ENCODE measurements around the gene RCBTB1.
A peak's percentile ranks its signal among the peaks of the same experiment; 100 is the strongest.
"Not testable (repeated sequence)": the region's sequence is repeated elsewhere in the genome, so short reads cannot be mapped to it uniquely, and the experiment has no call there.

RCBTB1 gene

GRCh38 chr13:49585220-49586157 is at the start of gene RCBTB1:
Gene RCBTB1 (minus strand): TSS chr13:49585558. CDS start chr13:49567279, 18,279 bp downstream.
- peak; percentile 41 to 87 (median 80) for DNase-seq

- DNase-seq: no peak
Measured at GRCh38 chr13:49633710-49634109, 48.4 kb upstream of the RCBTB1 start.

- DNase-seq: no peak
Measured at GRCh38 chr13:49632156-49632555, 46.8 kb upstream of the RCBTB1 start.

- no peak for DNase-seq
Measured at GRCh38 chr13:49630580-49630979, 45.2 kb upstream of the RCBTB1 start.

GRCh38 chr13:49629947-49630346 is 44.6 kb upstream of the RCBTB1 start:
- DNase-seq: no peak

GRCh38 chr13:49629196-49629938 is 44.0 kb upstream of the RCBTB1 start:
- no peak for DNase-seq

- DNase-seq: peak in 5 of 14 donors; percentile 25 to 53 (median 37)
Measured at GRCh38 chr13:49627831-49628652, 42.7 kb upstream of the RCBTB1 start, which contains the start of gene ARL11. Gene ARL11 (plus strand): TSS chr13:49628507. CDS start chr13:49630448, 1,941 bp downstream.

- DNase-seq: peak in 1 of 14 donors; percentile 16
Measured at GRCh38 chr13:49625392-49626079, 40.2 kb upstream of the RCBTB1 start.

- DNase-seq: no peak
Measured at GRCh38 chr13:49624229-49624628, 38.9 kb upstream of the RCBTB1 start.

GRCh38 chr13:49622174-49622946 is 37.0 kb upstream of the RCBTB1 start:
- DNase-seq: no peak

GRCh38 chr13:49620170-49620621 is 34.8 kb upstream of the RCBTB1 start:
- DNase-seq: no peak

- no peak for DNase-seq
Measured at GRCh38 chr13:49616676-49617065, 31.3 kb upstream of the RCBTB1 start.

GRCh38 chr13:49615836-49616675 is 30.7 kb upstream of the RCBTB1 start:
- DNase-seq: no peak

GRCh38 chr13:49612042-49612441 is 26.7 kb upstream of the RCBTB1 start:
- DNase-seq: not testable (repeated sequence)

GRCh38 chr13:49610176-49610575 is 24.8 kb upstream of the RCBTB1 start:
- no peak for DNase-seq

GRCh38 chr13:49608651-49609331 is 23.4 kb upstream of the RCBTB1 start:
- DNase-seq: no peak

GRCh38 chr13:49607761-49608160 is 22.4 kb upstream of the RCBTB1 start:
- DNase-seq: no peak

- DNase-seq: peak in 13 of 14 donors; percentile 2 to 75 (median 62)
Measured at GRCh38 chr13:49606747-49607648, 21.6 kb upstream of the RCBTB1 start.

All from C1 segment of cervical spinal cord (tissue), 14 donors.